Psoas muscle (tissue), 8 donors: ENCODE measurements around the gene IFRD2. TPM values are rescaled to one million over a fixed set of nuclear protein-coding genes. Genes with fewer than 3 reads are reported as not detected.

Source experiments
- ATAC-seq, 4 donors: fragments of 200-7000 bp; cut with Tn5 transposase; one replicate each; pipeline ENCODE4 v1.9.1; 2020; ENCODE audit warnings: moderate library complexity in 3 of 4, mild to moderate bottlenecking in 2 of 4
- DNase-seq, 2 donors: peaks; one replicate each; pipeline ENCODE4 v3.0.0-alpha.2; 2020
- H3K27ac ChIP-seq: fragments of 200-600 bp; one replicate; pipeline ENCODE4 v1.8.0; 2022
- H3K27me3 ChIP-seq, 3 donors: fragments of 200-600 bp in 1 of 3; one replicate each; pipeline versions ENCODE4 v1.6.1 to v1.8.0; 2013 to 2022; ENCODE audit warnings: low read length in 2 of 3, mild to moderate bottlenecking in 2 of 3, moderate library complexity in 1 of 3; ENCODE audit not compliant: insufficient read depth in 3 of 3
- H3K36me3 ChIP-seq, 2 donors: fragments of 200-600 bp in 1 of 2; one replicate each; pipeline versions ENCODE4 v1.6.1 to v1.8.0; 2013 to 2022; ENCODE audit warnings: low read depth in 1 of 2, mild to moderate bottlenecking in 1 of 2, moderate library complexity in 1 of 2; ENCODE audit not compliant: insufficient read depth in 1 of 2
- H3K4me1 ChIP-seq: fragments of 200-600 bp; one replicate; pipeline ENCODE4 v1.8.0; 2022
- H3K4me3 ChIP-seq: fragments of 200-600 bp; one replicate; pipeline ENCODE4 v1.8.0; 2022; ENCODE audit warnings: mild to moderate bottlenecking
- H3K9me3 ChIP-seq: fragments of 200-600 bp; one replicate; pipeline ENCODE4 v1.8.0; 2022
- WGBS, 3 donors: extraction: QIAGEN DNeasy Blood & Tissue Kit; methylation state at CpG; one replicate each; pipeline versions ENCODE4 v1.1.6 to v1.1.7; 2013; 5-methylcytosine and 5-hydroxymethylcytosine counted together
- intact Hi-C, 2 donors: fragments of 100-400 bp; cut with DNase I; formaldehyde crosslinking; loops; one replicate each; pipeline versions ENCODE4 v1.11.0 to v1.14.2; 2022
- polyA plus RNA-seq, 3 donors: library from polyadenylated mRNA; stranded (reverse); fragments of 200-250 nt; gene quantifications; one replicate each; pipeline ENCODE4 v1.2.3, GENCODE V29; 2013
- total RNA-seq, 4 donors: library from RNA; stranded (reverse); fragmentation: NEBNext Ultra II Directional in 2 of 4; extraction: Animal tissue kit (Norgen Biotek cat#: 25700) in 2 of 4; gene quantifications; one replicate each; pipeline versions ENCODE4 v1.2.1 to v1.2.4, GENCODE V29; 2021 to 2023
- TF ChIP-seq, protein P1 (sequence below): fragments of 200-600 bp; IDR thresholded peaks from one replicate; pipeline ENCODE4 v1.8.0; 2022; ENCODE audit warnings: antibody characterized with exemption
- donor health status: healthy with polysubstance abuse.
- donor health status: DM: no; HTN: no; CAD: no; lungs with moderate emphysema.
- donor health status: Bipolar disorder and iron deficiency.
- donor health status: healthy.
- donor health status: DM: yes; HTN: yes; CAD: no.
- donor health status: DM: no; HTN: no; CAD: no.
- donor health status: DM: no; HTN: no; CAD: no.
- donor health status: DM: yes; HTN: yes; CAD: no.

IFRD2 gene
- total and polyA plus RNA-seq, 7 donors = 77.2 to 175 (median 130) TPM

DNA sequence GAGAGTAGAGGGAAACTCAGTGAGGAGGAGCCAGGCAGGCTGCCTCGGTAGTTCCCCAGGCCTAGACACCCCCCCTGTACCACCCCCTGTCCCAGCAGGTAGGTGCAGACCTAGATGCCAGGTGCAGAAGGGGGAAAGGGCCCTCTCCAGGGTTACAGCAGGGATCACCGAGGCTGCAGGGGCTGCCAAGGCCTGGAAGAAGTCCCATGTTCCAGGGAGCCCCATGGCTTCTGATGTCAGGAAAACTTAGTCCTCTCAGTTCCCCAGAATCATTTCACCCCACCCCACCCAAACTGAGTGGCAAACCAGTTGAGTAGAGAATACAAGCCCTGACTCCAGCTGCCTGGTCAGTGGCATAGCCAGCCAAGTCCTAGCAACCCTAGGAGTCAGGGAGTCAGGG is 30.7 kb downstream of the IFRD2 start:
- no peaks in the 10 kb centered on the region for H3K9me3 ChIP-seq
- no peak for ATAC-seq
- DNase-seq = no peak
- H3K4me1 ChIP-seq = peaks cover 25% of the 10 kb centered on the region
- TF ChIP-seq, protein P1, sequence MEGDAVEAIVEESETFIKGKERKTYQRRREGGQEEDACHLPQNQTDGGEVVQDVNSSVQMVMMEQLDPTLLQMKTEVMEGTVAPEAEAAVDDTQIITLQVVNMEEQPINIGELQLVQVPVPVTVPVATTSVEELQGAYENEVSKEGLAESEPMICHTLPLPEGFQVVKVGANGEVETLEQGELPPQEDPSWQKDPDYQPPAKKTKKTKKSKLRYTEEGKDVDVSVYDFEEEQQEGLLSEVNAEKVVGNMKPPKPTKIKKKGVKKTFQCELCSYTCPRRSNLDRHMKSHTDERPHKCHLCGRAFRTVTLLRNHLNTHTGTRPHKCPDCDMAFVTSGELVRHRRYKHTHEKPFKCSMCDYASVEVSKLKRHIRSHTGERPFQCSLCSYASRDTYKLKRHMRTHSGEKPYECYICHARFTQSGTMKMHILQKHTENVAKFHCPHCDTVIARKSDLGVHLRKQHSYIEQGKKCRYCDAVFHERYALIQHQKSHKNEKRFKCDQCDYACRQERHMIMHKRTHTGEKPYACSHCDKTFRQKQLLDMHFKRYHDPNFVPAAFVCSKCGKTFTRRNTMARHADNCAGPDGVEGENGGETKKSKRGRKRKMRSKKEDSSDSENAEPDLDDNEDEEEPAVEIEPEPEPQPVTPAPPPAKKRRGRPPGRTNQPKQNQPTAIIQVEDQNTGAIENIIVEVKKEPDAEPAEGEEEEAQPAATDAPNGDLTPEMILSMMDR = no peak
- H3K27ac ChIP-seq = peak overlapping the region; percentile 98
- WGBS, 3 donors = 18 to 32% (median 18%) methylated on average over 1 to 2 of the region's 2 CpGs
- peak overlapping the region; percentile 80 for H3K4me3 ChIP-seq
- H3K36me3 ChIP-seq = peaks cover 0 to 17% of the 10 kb centered on the region in 2 donors
- intact Hi-C loops = loop anchor here in 1 of 2 donors (5.0 to 10.0 kb wide), 2 partner anchors 66 to 283 kb away; partner anchors contain the start of gene TUSC2
- no peaks in the 10 kb centered on the region for H3K27me3 ChIP-seq

DNA sequence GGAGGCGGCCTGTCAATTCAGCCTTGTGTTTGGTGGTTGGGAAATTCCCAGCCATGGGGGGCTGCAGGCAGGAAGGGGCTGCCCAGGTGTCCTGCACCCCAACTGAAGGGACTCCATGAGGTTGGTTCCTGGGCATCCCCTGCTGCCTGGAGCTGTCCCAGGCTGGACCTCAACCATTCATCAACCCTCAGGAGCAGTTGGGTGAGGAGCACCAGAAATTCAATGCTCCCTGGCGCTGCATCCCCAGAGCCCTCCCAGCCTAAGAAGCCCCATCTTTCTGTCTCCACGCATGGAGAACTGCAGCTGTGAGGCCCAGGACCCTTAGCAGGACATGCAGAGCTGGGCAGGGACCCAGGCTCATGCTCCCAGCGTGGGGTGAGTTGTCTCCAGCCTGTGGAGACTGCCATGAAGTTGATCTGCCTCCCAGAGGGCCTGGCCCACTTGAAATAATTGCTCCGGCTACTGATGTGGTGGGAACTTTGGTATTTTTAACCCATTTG is 31.2 kb downstream of the IFRD2 start:
- intact Hi-C loops = loop anchor here in 1 of 2 donors (5.0 to 10.0 kb wide), 2 partner anchors 66 to 284 kb away; partner anchors contain the start of gene TUSC2
- ATAC-seq (no peak), DNase-seq (no peak)
- Histone ChIP-seq H3K27ac (peak overlapping the region; percentile 98), H3K36me3 (peaks cover 0 to 22% of the 10 kb centered on the region in 2 donors), H3K4me1 (peaks cover 29% of the 10 kb centered on the region), H3K4me3 (peak overlapping the region; percentile 80), H3K27me3 (no peaks in the 10 kb centered on the region), H3K9me3 (no peaks in the 10 kb centered on the region)
- TF ChIP-seq, protein P1 = no peak
- 40 to 64% (median 55%) methylated on average over 5 of the region's 5 CpGs for WGBS, 3 donors

DNA sequence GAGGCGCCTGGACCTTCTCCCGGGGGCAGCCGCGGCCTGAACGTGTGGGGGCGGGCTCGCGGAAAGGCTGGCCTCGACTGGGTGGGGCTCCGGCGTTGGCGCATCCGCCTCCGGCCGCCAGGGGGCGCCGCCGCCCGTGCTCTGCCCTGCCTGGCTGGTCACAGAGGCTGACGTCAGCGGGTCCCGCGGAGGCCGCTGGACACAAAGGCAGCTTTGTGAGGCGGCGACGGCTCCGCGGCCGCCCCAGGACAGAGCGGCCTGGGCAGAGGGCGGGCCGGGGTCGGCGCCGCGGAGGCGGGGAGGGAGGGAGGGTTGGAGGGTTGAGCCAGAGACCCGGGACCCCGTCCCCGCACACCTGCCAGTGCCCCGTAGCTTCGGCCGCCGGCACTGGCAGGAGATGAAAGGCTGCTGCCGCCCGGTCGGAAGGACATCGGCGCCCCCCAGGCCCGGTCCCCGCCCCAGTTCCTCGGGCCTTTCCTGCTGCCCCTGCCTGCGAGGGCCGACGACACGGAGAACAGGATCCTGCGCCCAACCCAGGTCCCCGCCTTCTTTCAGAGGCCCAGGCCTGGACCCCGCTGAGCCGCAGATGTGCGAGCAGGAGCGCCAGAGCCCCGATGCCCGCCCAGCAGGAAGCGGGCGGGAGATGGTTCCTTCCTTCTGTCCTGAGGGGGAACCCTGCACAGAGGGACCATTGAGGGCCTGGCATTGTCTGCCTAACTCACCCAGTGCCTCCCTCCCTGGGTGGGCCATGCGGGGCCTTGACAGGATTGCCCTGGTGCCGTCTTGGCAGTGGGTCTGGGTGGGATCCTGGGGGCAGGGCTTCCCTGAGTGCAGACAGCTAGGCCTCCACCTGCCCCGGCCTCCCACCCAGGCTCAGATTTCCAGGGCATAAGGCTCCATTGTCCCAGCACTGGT is 31.9 kb downstream of the IFRD2 start:
- 0 to 1% (median 1%) methylated on average over 38 to 70 of the region's 70 CpGs for WGBS, 3 donors
- intact Hi-C loops = loop anchor here in 1 of 2 donors (5.0 to 10.0 kb wide), 2 partner anchors 67 to 285 kb away; partner anchors contain the start of gene TUSC2
- Histone ChIP-seq H3K4me1 (peaks cover 22% of the 10 kb centered on the region), H3K27ac (peak overlapping the region; percentile 98), H3K27me3 (no peaks in the 10 kb centered on the region), H3K4me3 (peak overlapping the region; percentile 80), H3K9me3 (no peaks in the 10 kb centered on the region), H3K36me3 (peaks cover 0 to 29% of the 10 kb centered on the region in 2 donors)
- DNase-seq (peak; percentile 95 to 96), ATAC-seq (peak; percentile 93 to 97 (median 94))
- TF ChIP-seq, protein P1 = peak; percentile 98

DNA sequence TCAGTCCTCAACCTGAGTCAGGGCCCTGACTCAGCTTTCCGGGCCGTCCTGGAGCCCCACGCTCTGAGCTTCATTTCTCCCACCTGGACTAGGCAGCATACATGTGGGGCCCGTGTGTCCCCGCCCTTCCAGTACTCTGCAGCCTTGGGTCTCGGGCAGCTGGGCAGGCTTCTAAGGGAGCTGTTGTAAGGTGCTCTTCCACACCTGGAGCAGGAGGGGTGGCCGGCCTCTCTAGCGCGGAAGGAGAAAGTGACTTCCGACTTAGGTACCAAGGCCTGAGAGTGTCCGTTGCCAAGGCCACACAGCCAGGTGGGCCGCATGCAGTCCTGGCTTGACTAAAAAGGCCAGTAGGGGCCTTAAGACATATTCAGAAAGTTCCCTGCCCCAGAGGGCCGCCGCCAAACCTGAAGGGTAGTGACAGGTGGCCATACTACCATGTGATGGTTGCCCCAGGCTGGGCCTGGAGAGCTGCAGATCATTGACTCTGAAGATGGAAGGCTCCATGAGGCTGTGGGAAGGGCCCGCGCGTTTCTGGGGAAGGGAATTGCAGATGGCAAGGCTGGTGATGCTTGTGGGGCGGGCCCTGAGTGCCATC is 32.7 kb downstream of the IFRD2 start:
- ATAC-seq (peak; percentile 31 to 46 (median 40)), DNase-seq (no peak)
- Histone ChIP-seq H3K27me3 (no peaks in the 10 kb centered on the region), H3K4me1 (peaks cover 20% of the 10 kb centered on the region), H3K9me3 (no peaks in the 10 kb centered on the region), H3K27ac (peak overlapping the region; percentile 98), H3K4me3 (peak overlapping the region; percentile 80), H3K36me3 (peaks cover 0 to 32% of the 10 kb centered on the region in 2 donors)
- intact Hi-C loops = loop anchor here in 1 of 2 donors (5.0 to 10.0 kb wide), 2 partner anchors 68 to 285 kb away; partner anchors contain the start of gene TUSC2
- TF ChIP-seq, protein P1 = no peak
- 46 to 55% (median 48%) methylated on average over 18 of the region's 18 CpGs for WGBS, 3 donors
